GM21447 (cell line): Measurements from ENCODE around the gene HAL.

ENCODE experiments used
- ATAC-seq: cut with Tn5 transposase; IDR thresholded peaks from one replicate; pipeline ENCODE4 v1.9.1; 2021; ENCODE audit not compliant: unreplicated experiment

HAL gene

DNA sequence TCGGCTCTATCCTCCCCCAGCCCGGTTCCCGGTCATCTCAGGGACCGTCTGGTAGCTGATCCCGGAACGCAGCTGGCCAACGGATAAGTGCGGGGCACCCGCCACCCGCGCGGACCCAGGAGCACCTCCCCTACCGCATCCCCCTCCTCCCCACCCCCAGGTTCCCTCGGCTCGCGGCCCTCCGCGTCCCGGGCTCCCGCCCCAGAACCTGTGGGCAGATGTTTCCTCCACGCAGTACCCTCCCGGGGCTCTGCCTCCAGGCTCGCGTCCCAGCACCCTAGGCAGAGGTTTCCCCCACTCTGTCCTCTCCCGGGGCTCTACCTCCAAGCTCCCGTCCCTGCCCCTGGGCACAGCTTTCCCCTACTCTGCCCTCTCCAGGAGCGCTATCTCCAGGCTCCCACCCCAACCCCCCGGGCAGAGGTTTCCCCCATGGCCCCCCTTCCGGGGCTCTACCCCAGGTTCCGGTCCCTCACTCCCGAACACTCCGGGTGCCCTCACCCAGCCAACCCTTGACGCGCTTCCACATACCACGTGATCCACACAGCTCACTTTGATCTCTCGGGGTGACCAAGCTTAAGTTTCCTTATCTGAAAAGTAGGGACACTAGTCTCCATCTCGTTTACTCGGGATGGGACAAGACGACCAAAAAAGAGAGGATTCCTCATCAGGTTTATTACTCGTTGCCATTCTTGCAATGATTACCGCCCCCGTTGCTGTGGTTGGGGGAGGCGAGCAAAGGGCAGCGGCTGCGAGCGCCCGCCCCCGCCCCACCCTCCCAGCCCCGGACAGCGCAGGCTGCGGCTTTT, 53.4 kb downstream of the HAL start, which contains the start of gene CCDC38:
Gene CCDC38 (minus strand): TSS at position 91 of the 806 bp plus-strand sequence. CDS start 6,105 bp downstream, outside the sequence.
- peak; percentile 98 for ATAC-seq

DNA sequence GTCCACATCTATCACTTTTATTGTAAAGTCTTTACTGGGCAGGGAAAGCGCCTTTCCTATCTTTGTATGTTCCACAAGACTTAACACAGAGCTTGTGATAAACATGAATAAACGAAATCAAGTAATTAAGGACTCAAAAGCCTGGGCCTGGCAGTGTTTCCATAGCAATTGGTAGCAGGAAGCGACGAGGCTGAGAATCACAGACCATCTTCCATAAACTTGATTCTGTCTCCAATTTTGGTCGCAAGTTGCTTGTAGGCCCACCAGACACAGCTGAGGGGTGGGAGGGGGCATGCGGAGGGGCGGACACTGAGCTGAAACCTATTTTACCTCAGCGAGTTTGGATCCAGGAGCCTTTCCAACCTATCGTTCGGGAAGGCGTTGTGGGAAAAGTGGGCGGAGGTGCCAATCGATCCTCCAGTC, 54.0 kb downstream of the HAL start:
- ATAC-seq, result peak; percentile 1

DNA sequence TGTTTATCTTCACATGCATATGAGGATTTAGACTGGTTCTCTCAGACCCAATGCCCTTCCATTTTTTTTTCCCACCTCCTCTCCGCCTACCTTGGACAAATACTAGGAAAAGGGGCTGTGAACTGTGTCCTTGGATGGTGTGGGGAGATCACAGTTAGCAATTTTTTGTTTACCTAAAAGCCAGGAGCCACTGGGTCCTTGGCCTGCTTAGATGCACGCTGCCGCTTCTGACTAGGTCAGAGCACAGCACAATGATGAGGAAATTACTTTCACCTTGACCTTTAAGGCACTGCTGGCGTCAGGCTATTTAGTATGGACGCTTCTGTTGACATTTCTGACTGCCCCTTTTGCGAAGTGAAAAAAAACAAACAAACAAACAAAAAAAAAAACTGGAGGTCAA, 55.6 kb downstream of the HAL start:
- no peak for ATAC-seq
